Aorta (tissue), 5 donors: ENCODE data around the gene GSK3A. TPM values are rescaled to one million over a fixed set of nuclear protein-coding genes. Genes with fewer than 3 reads are reported as not detected.

ENCODE experiments used
- ATAC-seq: fragments of 200-7000 bp; cut with Tn5 transposase; one replicate; pipeline ENCODE4 v1.9.1; 2022; ENCODE audit warnings: moderate library complexity; ENCODE audit not compliant: low FRiP score
- DNase-seq, 2 donors: peaks; one replicate each; pipeline ENCODE4 v3.0.0-alpha.2; 2020
- H3K27ac ChIP-seq, 2 donors: one replicate each; pipeline ENCODE4 v1.5.1; 2013; ENCODE audit warnings: low read length in 2 of 2, mild to moderate bottlenecking in 2 of 2, moderate library complexity in 2 of 2, control low read depth in 1 of 2, inconsistent platforms in 1 of 2, low read depth in 1 of 2
- H3K27me3 ChIP-seq, 2 donors: one replicate each; pipeline ENCODE4 v1.6.1; 2013; ENCODE audit warnings: control low read depth in 1 of 2, low read length in 1 of 2, mild to moderate bottlenecking in 1 of 2, moderate library complexity in 1 of 2; ENCODE audit not compliant: insufficient read depth in 2 of 2, control insufficient read depth in 1 of 2
- H3K36me3 ChIP-seq, 2 donors: one replicate each; pipeline ENCODE4 v1.6.1; 2013; ENCODE audit warnings: control low read depth in 1 of 2, low read length in 1 of 2, mild to moderate bottlenecking in 1 of 2; ENCODE audit not compliant: insufficient read depth in 2 of 2, control insufficient read depth in 1 of 2
- H3K4me1 ChIP-seq, 2 donors: one replicate each; pipeline ENCODE4 v1.6.1; 2013; ENCODE audit warnings: low read length in 2 of 2, control low read depth in 1 of 2, mild to moderate bottlenecking in 1 of 2, moderate library complexity in 1 of 2; ENCODE audit not compliant: insufficient read depth in 2 of 2, control insufficient read depth in 1 of 2
- H3K4me3 ChIP-seq, 2 donors: one replicate each; pipeline ENCODE4 v1.5.1; 2013; ENCODE audit warnings: low read length in 2 of 2, control low read depth in 1 of 2, mild to moderate bottlenecking in 1 of 2
- H3K9me3 ChIP-seq: one replicate; pipeline ENCODE4 v1.6.1; 2013; ENCODE audit warnings: mild to moderate bottlenecking, low read length; ENCODE audit not compliant: control insufficient read depth
- WGBS, 2 donors: extraction: QIAGEN DNeasy Blood & Tissue Kit; methylation state at CpG; one replicate each; pipeline ENCODE4 v1.1.7; 2013; 5-methylcytosine and 5-hydroxymethylcytosine counted together
- intact Hi-C, 2 donors: fragments of 100-400 bp; cut with DNase I; formaldehyde crosslinking; loops; one replicate each; pipeline versions ENCODE4 v1.14.2 to v1.15.0; 2022
- polyA plus RNA-seq, 2 donors: library from polyadenylated mRNA; stranded (reverse); fragments of 200-250 nt; gene quantifications; one replicate each; pipeline ENCODE4 v1.2.3, GENCODE V29; 2013
- total RNA-seq, 2 donors: library from RNA; stranded (reverse); fragmentation: NEBNext Ultra II Directional; extraction: Animal tissue kit (Norgen Biotek cat#: 25700); gene quantifications; one replicate each; pipeline ENCODE4 v1.2.1, GENCODE V29; 2021
- donor health status: healthy with polysubstance abuse.
- donor health status: Bipolar disorder and iron deficiency.
- donor health status: DM: no; HTN: no; CAD: no.
- donor health status: DM: no; HTN: no; CAD: no.
- donor health status: DM: yes; HTN: yes; CAD: no.

The GSK3A gene
- total and polyA plus RNA-seq, 4 donors = 28.8 to 40.7 (median 35.2) TPM

GRCh38 chr19:42196011-42197001 is 46.1 kb downstream of the GSK3A start:
- 87 to 88% methylated on average over 47 of the region's 47 CpGs for WGBS, 2 donors
- ATAC-seq (no peak), DNase-seq (peak; percentile 48 to 71)
- no peaks in the 10 kb centered on the region for H3K9me3 ChIP-seq
- H3K36me3 ChIP-seq = peaks cover 5 to 6% of the 10 kb centered on the region in 2 donors
- no peak overlapping the region for H3K27ac ChIP-seq
- no peaks in the 10 kb centered on the region for H3K27me3 ChIP-seq
- no peaks in the 10 kb centered on the region for H3K4me1 ChIP-seq
- intact Hi-C loops = no loop called here
- H3K4me3 ChIP-seq = no peak overlapping the region

- Histone ChIP-seq H3K4me1 (no peaks in the 10 kb centered on the region), H3K27ac (no peak overlapping the region), H3K36me3 (peaks cover 4% of the 10 kb centered on the region in 2 donors), H3K4me3 (no peak overlapping the region), H3K9me3 (no peaks in the 10 kb centered on the region), H3K27me3 (no peaks in the 10 kb centered on the region)
- ATAC-seq = no peak
- intact Hi-C loops = no loop called here
- DNase-seq = no peak
- WGBS, 2 donors = 61 to 65% methylated on average over 3 of the region's 3 CpGs
Observed at GRCh38 chr19:42193706-42194105, 48.7 kb downstream of the GSK3A start.

- no peak for ATAC-seq
- no peak overlapping the region for H3K4me3 ChIP-seq
- H3K9me3 ChIP-seq = no peaks in the 10 kb centered on the region
- no peaks in the 10 kb centered on the region for H3K4me1 ChIP-seq
- intact Hi-C loops = no loop called here
- no peak for DNase-seq
- H3K27me3 ChIP-seq = no peaks in the 10 kb centered on the region
- 48 to 59% methylated on average over 1 of the region's 1 CpG for WGBS, 2 donors
- H3K36me3 ChIP-seq = peaks cover 0 to 2% of the 10 kb centered on the region in 2 donors
- no peak overlapping the region for H3K27ac ChIP-seq
Observed at GRCh38 chr19:42193294-42193693, 49.1 kb downstream of the GSK3A start.

DNA sequence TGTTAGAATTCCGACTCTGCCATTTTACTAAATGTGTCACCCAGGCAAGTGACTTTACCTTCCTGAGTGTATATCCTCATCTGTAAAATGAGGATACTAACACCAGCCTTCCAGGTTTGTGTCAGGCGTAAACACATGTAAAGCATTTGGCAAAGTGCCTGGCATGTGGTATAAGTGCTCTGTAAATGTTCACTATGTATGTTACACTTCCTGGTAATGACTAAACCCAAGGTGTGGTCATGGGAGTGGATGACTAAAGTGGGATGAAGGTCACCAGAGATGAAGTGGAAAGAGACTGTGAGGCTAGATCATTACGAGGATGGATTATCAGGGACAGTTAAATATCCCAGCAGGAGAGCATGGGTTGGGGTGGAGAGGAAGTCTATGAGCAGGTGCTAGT is 50.5 kb downstream of the GSK3A start:
- DNase-seq (no peak), ATAC-seq (no peak)
- 62 to 72% methylated on average over 3 of the region's 3 CpGs for WGBS, 2 donors
- H3K4me1 ChIP-seq = no peaks in the 10 kb centered on the region
- no peak overlapping the region for H3K27ac ChIP-seq
- no peaks in the 10 kb centered on the region for H3K36me3 ChIP-seq
- H3K9me3 ChIP-seq = no peaks in the 10 kb centered on the region
- H3K4me3 ChIP-seq = no peak overlapping the region
- H3K27me3 ChIP-seq = no peaks in the 10 kb centered on the region
- intact Hi-C loops = no loop called here

- 73 to 86% methylated on average over 1 of the region's 1 CpG for WGBS, 2 donors
- intact Hi-C loops = no loop called here
- DNase-seq = no peak
- no peaks in the 10 kb centered on the region for H3K4me1 ChIP-seq
- H3K9me3 ChIP-seq = no peaks in the 10 kb centered on the region
- ATAC-seq = no peak
- H3K27me3 ChIP-seq = no peaks in the 10 kb centered on the region
- no peak overlapping the region for H3K27ac ChIP-seq
- H3K36me3 ChIP-seq = no peaks in the 10 kb centered on the region
- no peak overlapping the region for H3K4me3 ChIP-seq
Observed at GRCh38 chr19:42191330-42191729, 51.1 kb downstream of the GSK3A start.

- 62 to 67% methylated on average over 3 of the region's 3 CpGs for WGBS, 2 donors
- H3K4me3 ChIP-seq = no peak overlapping the region
- H3K9me3 ChIP-seq = no peaks in the 10 kb centered on the region
- no peak overlapping the region for H3K27ac ChIP-seq
- DNase-seq = peak in 1 of 2 donors; percentile 15
- no peak for ATAC-seq
- no peaks in the 10 kb centered on the region for H3K4me1 ChIP-seq
- H3K36me3 ChIP-seq = no peaks in the 10 kb centered on the region
- H3K27me3 ChIP-seq = no peaks in the 10 kb centered on the region
- intact Hi-C loops = no loop called here
Observed at GRCh38 chr19:42189133-42189532, 53.3 kb downstream of the GSK3A start.

DNA sequence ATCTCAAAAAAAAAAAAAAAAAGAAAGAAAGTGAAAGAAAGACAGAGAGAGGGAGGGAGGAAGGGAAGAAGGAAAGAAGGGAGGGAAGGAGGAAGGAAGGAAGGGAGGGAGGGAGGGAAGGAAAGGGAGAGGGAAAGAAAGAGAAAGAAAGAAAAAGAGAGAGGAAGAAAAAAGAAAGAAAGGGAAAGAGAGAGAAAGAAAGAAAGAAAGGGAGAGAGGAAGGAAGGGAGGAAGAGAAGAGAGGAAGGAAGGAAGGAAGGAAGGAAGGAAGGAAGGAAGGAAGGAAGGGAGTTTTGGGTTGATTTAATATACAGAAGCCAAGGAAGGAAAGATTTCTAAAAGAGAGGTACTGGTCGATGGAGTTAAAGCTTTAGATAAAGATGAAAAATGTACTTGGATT is 53.7 kb downstream of the GSK3A start:
- intact Hi-C loops = no loop called here
- Histone ChIP-seq H3K9me3 (no peaks in the 10 kb centered on the region), H3K27ac (no peak overlapping the region), H3K4me3 (no peak overlapping the region), H3K27me3 (no peaks in the 10 kb centered on the region), H3K4me1 (no peaks in the 10 kb centered on the region), H3K36me3 (no peaks in the 10 kb centered on the region)
- WGBS, 2 donors = 60 to 63% methylated on average over 1 of the region's 1 CpG
- DNase-seq (no peak), ATAC-seq (no peak)

DNA sequence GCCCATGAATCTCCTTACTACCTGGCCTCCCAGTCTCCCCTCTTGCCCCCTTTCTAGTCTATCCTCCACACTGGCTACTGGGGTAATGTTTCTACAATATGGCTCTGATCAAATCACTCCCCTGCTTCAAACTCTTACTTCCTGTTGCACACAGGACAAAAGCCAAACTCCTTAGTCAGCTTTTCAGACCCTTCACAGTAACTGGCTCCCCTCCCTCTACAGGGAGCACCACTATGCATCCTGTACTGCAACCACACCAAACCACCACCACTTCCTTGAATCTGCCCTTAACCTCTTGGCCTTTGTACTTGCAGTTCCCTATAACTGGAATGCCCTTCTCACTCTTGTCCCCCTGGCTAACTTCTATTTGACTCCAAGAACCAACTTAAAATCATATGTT is 57.1 kb downstream of the GSK3A start:
- intact Hi-C loops = loop anchor here in 1 of 2 donors (2.0 kb wide), 1 partner anchor 52 kb away; the partner anchor contains the start of gene POU2F2
- Histone ChIP-seq H3K27me3 (no peaks in the 10 kb centered on the region), H3K4me3 (no peak overlapping the region), H3K9me3 (no peaks in the 10 kb centered on the region), H3K4me1 (no peaks in the 10 kb centered on the region), H3K27ac (no peak overlapping the region), H3K36me3 (no peaks in the 10 kb centered on the region)
- DNase-seq (no peak), ATAC-seq (no peak)

GRCh38 chr19:42184401-42184861 is 58.0 kb downstream of the GSK3A start:
- whole genome bisulfite sequencing, 2 donors = 5 to 10% methylated on average over 1 of the region's 1 CpG
- Histone ChIP-seq H3K4me1 (no peaks in the 10 kb centered on the region), H3K27me3 (no peaks in the 10 kb centered on the region), H3K27ac (no peak overlapping the region), H3K36me3 (no peaks in the 10 kb centered on the region), H3K4me3 (no peak overlapping the region), H3K9me3 (no peaks in the 10 kb centered on the region)
- ATAC-seq (peak; percentile 88), DNase-seq (peak; percentile 85 to 90)
- intact Hi-C loops = loop anchor here (1.0 to 5.0 kb wide), 3 partner anchors 52 to 76 kb away; partner anchors contain the start of gene POU2F2 (in 2 of the 2)
